Activated B cell treated with CpG ODN at 0.5 μM for 24 hours (primary cell): ENCODE data around the gene RAD54L. TPM values are rescaled to one million over a fixed set of nuclear protein-coding genes. Genes with fewer than 3 reads are reported as not detected.
A peak's percentile ranks its signal among the peaks of the same experiment; 100 is the strongest.
"Not testable (repeated sequence)": the region's sequence is repeated elsewhere in the genome, so short reads cannot be mapped to it uniquely, and the experiment has no call there.

Experiments
- ATAC-seq: fragments of 200-7000 bp; cut with Tn5 transposase; one replicate; pipeline ENCODE4 v1.10.0; 2021; ENCODE audit warnings: low read depth, mild to moderate bottlenecking, moderate library complexity
- CTCF ChIA-PET: fragments of 350-600 bp; sonication (Branson Sonifier 250); formaldehyde crosslinking; loops from one replicate; lab custom pipeline; 2021; ENCODE audit warnings: antibody characterized with exemption; lab: Charles Lee
- POLR2A ChIA-PET: fragments of 350-600 bp; sonication (Branson Sonifier 250); formaldehyde crosslinking; loops from one replicate; lab custom pipeline; 2021; ENCODE audit warnings: antibody characterized with exemption; lab: Charles Lee
- DNase-seq: peaks from one replicate; pipeline ENCODE4 v3.0.0; 2022
- H3K27ac Mint-ChIP-seq: one replicate; pipeline ENCODE4 v1.8.0; 2020; ENCODE audit warnings: mixed read lengths
- H3K27me3 Mint-ChIP-seq: one replicate; pipeline ENCODE4 v1.8.0; 2021; ENCODE audit warnings: mixed read lengths
- H3K36me3 Mint-ChIP-seq: one replicate; pipeline ENCODE4 v1.8.0; 2021; ENCODE audit warnings: low read depth, mixed read lengths
- H3K4me1 Mint-ChIP-seq: one replicate; pipeline ENCODE4 v1.8.0; 2021; ENCODE audit warnings: mixed read lengths
- H3K4me3 Mint-ChIP-seq: one replicate; pipeline ENCODE4 v1.8.0; 2020; ENCODE audit warnings: mild to moderate bottlenecking, mixed read lengths
- H3K9me3 Mint-ChIP-seq: one replicate; pipeline ENCODE4 v1.8.0; 2020; ENCODE audit warnings: mixed read lengths
- CTCF ChIP-seq: fragments of 200-600 bp; IDR thresholded peaks from one replicate; pipeline ENCODE4 v1.8.0; 2022; ENCODE audit warnings: antibody characterized with exemption, mild to moderate bottlenecking
- intact Hi-C: fragments of 100-400 bp; cut with micrococcal nuclease; formaldehyde crosslinking; loops from one replicate; pipeline ENCODE4 v1.15.1; 2024
- total RNA-seq: library from RNA; stranded (reverse); gene quantifications from 2 replicates; pipeline ENCODE4 v1.2.3, GENCODE V29; 2022

RAD54L gene
- total RNA-seq, 1 donor from 2014 or later: 2.9 TPM

DNA sequence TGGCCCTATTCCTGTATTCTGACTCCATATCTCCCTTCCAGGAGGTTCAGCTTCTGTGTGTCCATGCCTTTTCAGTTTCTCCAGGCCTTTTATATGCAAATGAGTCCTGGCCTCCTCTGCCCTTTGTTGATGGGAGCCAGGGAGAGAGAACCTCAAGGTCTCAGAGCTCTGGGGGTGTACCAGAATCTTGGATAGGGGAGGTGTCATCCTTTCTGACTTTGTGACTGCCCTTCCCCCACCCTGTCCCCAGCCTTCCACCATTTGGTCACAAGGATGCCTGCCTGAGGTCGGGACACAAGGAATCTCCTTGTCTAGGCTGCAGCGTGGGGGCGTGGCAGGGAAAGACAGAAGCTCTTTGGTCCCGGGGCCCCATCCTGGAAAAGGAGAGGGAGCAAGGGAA, 25.8 kb upstream of the RAD54L start:
- Mint-ChIP-seq H3K36me3 (no peaks in the 10 kb centered on the region), H3K4me1 (peaks cover 2% of the 10 kb centered on the region), H3K27ac (no peak overlapping the region), H3K4me3 (no peak overlapping the region), H3K9me3 (no peaks in the 10 kb centered on the region), H3K27me3 (peaks cover 7% of the 10 kb centered on the region)
- DNase-seq: no peak
- CTCF ChIA-PET: interaction anchor here (1.5 kb wide), 1 partner anchor 184 kb away, joined by 5 read pairs; no protein-coding TSS in a partner anchor
- POLR2A ChIA-PET: no interaction called here
- TF ChIP-seq CTCF: no peak
- intact Hi-C loops: loop anchor here (2.0 kb wide), 1 partner anchor 23 kb away; the partner anchor contains the start of gene POMGNT1
- no peak for ATAC-seq

GRCh38 chr1:46223055-46223454, 24.5 kb upstream of the RAD54L start:
- CTCF ChIA-PET: interaction anchor here (0.6 to 3.0 kb wide), 20 partner anchors 9 to 266 kb away, joined by 3 to 24 read pairs (median 4); partner anchors contain the start of gene RAD54L
- H3K27me3 Mint-ChIP-seq, ATAC-seq: not testable (repeated sequence)

GRCh38 chr1:46223472-46223943, 24.1 kb upstream of the RAD54L start:
- intact Hi-C loops: loop anchor here (1.0 to 2.0 kb wide), 4 partner anchors 25 to 186 kb away; partner anchors contain the start of gene POMGNT1
- no peaks in the 10 kb centered on the region for H3K9me3 Mint-ChIP-seq

More at GRCh38 chr1:46223055-46223454, 24.5 kb upstream of the RAD54L start:
- POLR2A ChIA-PET: interaction anchor here (0.6 to 1.1 kb wide), 3 partner anchors 20 to 537 kb away, joined by 3 to 4 read pairs (median 3); partner anchors contain the start of genes GPBP1L1 and NSUN4
- not testable (repeated sequence) for H3K27ac Mint-ChIP-seq, H3K36me3 Mint-ChIP-seq, H3K9me3 Mint-ChIP-seq, H3K4me1 Mint-ChIP-seq, H3K4me3 Mint-ChIP-seq, DNase-seq
- intact Hi-C loops: loop anchor here (1.0 to 2.0 kb wide), 4 partner anchors 24 to 186 kb away; partner anchors contain the start of gene POMGNT1

GRCh38 chr1:46224966-46225365, 22.6 kb upstream of the RAD54L start:
- H3K36me3 Mint-ChIP-seq: no peaks in the 10 kb centered on the region
- H3K4me1 Mint-ChIP-seq: peaks cover 2% of the 10 kb centered on the region
- H3K27me3 Mint-ChIP-seq: peaks cover 4% of the 10 kb centered on the region
- ATAC-seq (no peak), DNase-seq (no peak)
- CTCF ChIA-PET: interaction anchor here (0.8 to 3.0 kb wide), 5 partner anchors 20 to 189 kb away, joined by 3 to 24 read pairs (median 5); partner anchors contain the start of gene RAD54L
- TF ChIP-seq CTCF: no peak
- no peak overlapping the region for H3K4me3 Mint-ChIP-seq
- no peak overlapping the region for H3K27ac Mint-ChIP-seq
- no peaks in the 10 kb centered on the region for H3K9me3 Mint-ChIP-seq
- intact Hi-C loops: no loop called here
- POLR2A ChIA-PET: interaction anchor here (0.7 kb wide), 1 partner anchor 387 kb away, joined by 3 read pairs; no protein-coding TSS in a partner anchor

More at GRCh38 chr1:46223472-46223943, 24.1 kb upstream of the RAD54L start:
- peaks cover 2% of the 10 kb centered on the region for H3K4me1 Mint-ChIP-seq
- DNase-seq (peak; percentile 24), ATAC-seq (peak; percentile 93)
- ChIA-PET CTCF (interaction anchor here (0.6 to 3.0 kb wide), 24 partner anchors 9 to 874 kb away, joined by 3 to 24 read pairs (median 3); partner anchors contain the start of gene RAD54L), POLR2A (interaction anchor here (0.7 to 1.1 kb wide), 3 partner anchors 21 to 538 kb away, joined by 3 read pairs; partner anchors contain the start of genes GPBP1L1 and NSUN4)
- H3K4me3 Mint-ChIP-seq: no peak overlapping the region
- peaks cover 4% of the 10 kb centered on the region for H3K27me3 Mint-ChIP-seq
- no peaks in the 10 kb centered on the region for H3K36me3 Mint-ChIP-seq
- no peak overlapping the region for H3K27ac Mint-ChIP-seq
- no peak for TF ChIP-seq CTCF

DNA sequence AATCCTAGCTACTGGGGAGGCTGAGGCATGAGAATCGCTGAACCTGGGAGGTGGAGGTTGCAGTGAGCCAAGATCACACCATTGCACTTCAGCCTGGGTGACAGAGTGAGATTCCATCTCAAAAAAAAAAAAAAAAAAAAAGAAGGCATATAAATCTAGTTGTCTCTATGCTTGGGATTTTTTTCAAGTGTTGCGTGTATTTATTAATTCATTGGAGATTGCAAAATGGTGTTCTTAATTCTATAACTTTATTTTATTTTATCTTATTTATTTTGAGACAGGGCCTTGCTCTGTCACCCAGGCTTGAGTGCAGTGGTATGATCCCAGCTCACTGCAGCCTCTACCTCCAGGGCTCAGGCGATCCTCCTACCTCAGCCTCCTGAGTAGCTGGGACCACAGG, 16.3 kb upstream of the RAD54L start:
- DNase-seq, H3K4me3 Mint-ChIP-seq, ATAC-seq, POLR2A ChIA-PET, H3K36me3 Mint-ChIP-seq, H3K9me3 Mint-ChIP-seq, intact Hi-C loops, H3K4me1 Mint-ChIP-seq, H3K27me3 Mint-ChIP-seq, H3K27ac Mint-ChIP-seq: not testable (repeated sequence)
- CTCF ChIA-PET: interaction anchor here (2.0 kb wide), 1 partner anchor 8 kb away, joined by 9 read pairs; no protein-coding TSS in a partner anchor

- peaks cover 1% of the 10 kb centered on the region for H3K36me3 Mint-ChIP-seq
- peaks cover 8% of the 10 kb centered on the region for H3K4me1 Mint-ChIP-seq
- CTCF ChIA-PET: no interaction called here
- POLR2A ChIA-PET: no interaction called here
- ATAC-seq (no peak), DNase-seq (no peak)
- peaks cover 8% of the 10 kb centered on the region for H3K9me3 Mint-ChIP-seq
- H3K27ac Mint-ChIP-seq: no peak overlapping the region
- no peak for TF ChIP-seq CTCF
- intact Hi-C loops: no loop called here
- H3K4me3 Mint-ChIP-seq: no peak overlapping the region
- H3K27me3 Mint-ChIP-seq: no peaks in the 10 kb centered on the region
These were observed 10.7 kb upstream of the RAD54L start for GRCh38 chr1:46236882-46237281.

- H3K4me1 Mint-ChIP-seq, DNase-seq, ATAC-seq, H3K9me3 Mint-ChIP-seq, intact Hi-C loops, H3K4me3 Mint-ChIP-seq, CTCF ChIA-PET, H3K36me3 Mint-ChIP-seq, H3K27me3 Mint-ChIP-seq: not testable (repeated sequence)
- POLR2A ChIA-PET: interaction anchor here (0.6 kb wide), 1 partner anchor 93 kb away, joined by 4 read pairs; no protein-coding TSS in a partner anchor
- H3K27ac Mint-ChIP-seq: peak overlapping the region; percentile 31
These were observed 8.7 kb upstream of the RAD54L start for GRCh38 chr1:46238865-46239264.

DNA sequence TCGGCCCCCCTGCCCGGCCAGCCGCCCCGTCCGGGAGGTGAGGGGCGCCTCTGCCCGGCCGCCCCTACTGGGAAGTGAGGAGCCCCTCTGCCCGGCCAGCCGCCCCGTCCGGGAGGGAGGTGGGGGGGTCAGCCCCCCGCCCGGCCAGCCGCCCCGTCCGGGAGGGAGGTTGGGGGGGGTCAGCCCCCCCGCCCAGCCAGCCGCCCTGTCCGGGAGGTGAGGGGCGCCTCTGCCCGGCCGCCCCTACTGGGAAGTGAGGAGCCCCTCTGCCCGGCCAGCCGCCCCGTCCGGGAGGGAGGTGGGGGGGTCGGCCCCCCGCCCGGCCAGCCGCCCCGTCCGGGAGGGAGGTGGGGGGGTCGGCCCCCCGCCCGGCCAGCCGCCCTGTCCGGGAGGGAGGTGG, 5.8 kb upstream of the RAD54L start:
- H3K36me3 Mint-ChIP-seq, H3K27ac Mint-ChIP-seq, H3K9me3 Mint-ChIP-seq, CTCF ChIA-PET, POLR2A ChIA-PET, DNase-seq, H3K27me3 Mint-ChIP-seq, ATAC-seq, H3K4me3 Mint-ChIP-seq: not testable (repeated sequence)
- intact Hi-C loops: loop anchor here (10.0 kb wide), 1 partner anchor 473 kb away; the partner anchor contains the start of gene EFCAB14
- H3K4me1 Mint-ChIP-seq: peaks cover 14% of the 10 kb centered on the region
